Hypothalamus (tissue), 51 donors: ENCODE measurements around the gene OR5K3.
A peak's percentile ranks its signal among the peaks of the same experiment; 100 is the strongest.
"Not testable (repeated sequence)": the region's sequence is repeated elsewhere in the genome, so short reads cannot be mapped to it uniquely, and the experiment has no call there.

Experiments used
- DNase-seq, 51 donors: peaks; one replicate each; lab custom pipeline; 2025; lab: John Stamatoyannopoulos, UW

OR5K3 gene, protein sequence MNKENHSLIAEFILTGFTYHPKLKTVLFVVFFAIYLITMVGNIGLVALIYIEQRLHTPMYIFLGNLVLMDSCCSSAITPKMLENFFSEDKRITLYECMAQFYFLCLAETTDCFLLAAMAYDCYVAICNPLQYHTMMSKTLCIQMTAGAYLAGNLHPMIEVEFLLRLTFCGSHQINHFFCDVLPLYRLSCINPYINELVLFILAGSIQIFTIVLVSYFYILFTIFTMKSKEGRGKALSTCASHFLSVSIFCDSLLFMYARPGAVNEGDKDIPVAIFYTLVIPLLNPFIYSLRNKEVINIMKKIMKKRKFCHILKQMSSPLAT

DNA sequence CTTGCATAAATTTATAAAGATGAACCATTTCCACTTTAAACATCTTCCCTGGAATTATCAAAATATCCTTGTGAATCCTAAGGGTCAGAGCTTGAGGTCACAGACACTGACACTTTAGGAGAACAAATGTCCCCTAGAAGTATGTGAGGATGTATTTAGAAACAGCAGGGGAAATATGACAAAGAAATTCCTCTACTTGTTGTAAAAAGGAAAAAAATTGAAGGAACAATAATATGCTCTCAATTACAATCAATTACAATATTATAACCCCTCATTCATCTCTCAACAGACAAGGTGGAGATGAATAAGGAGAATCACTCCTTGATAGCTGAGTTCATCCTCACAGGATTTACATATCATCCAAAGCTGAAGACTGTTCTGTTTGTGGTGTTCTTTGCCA, at the start of gene OR5K3:
TSS of gene OR5K3 (plus strand) at position 301 of the 400 bp plus-strand sequence. CDS start at position 301, 0 bp downstream.
- no peak for DNase-seq

GRCh38 chr3:98341758-98342157, 48.7 kb upstream of the OR5K3 start:
- DNase-seq = no peak

GRCh38 chr3:98343647-98344507, 46.6 kb upstream of the OR5K3 start:
- DNase-seq = peak in 10 of 51 donors; percentile 1 to 22 (median 4)

- DNase-seq = no peak
These were observed 40.4 kb upstream of the OR5K3 start for GRCh38 chr3:98350082-98350481.

DNA sequence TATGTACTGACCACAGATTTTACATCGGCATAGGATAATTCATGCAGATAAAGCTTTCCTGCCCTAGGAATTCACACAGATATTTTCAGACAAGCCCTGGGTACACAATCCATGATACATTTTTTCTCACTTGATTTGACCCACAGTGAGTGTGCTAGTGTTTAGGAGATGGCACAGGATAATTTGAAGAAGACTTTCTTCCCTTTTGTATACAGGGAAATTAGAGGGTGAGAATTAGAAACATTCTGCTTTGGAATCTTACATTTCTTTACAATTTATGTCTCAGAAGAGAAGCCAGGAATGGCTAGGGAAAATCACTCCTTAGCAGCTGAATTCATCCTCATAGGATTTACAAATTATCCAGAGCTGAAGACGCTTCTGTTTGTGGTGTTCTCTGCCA, 36.9 kb upstream of the OR5K3 start, which contains the start of gene OR5K4:
TSS of gene OR5K4 (plus strand) at position 301 of the 400 bp plus-strand sequence. CDS start at position 301, 0 bp downstream.
- DNase-seq = no peak

DNA sequence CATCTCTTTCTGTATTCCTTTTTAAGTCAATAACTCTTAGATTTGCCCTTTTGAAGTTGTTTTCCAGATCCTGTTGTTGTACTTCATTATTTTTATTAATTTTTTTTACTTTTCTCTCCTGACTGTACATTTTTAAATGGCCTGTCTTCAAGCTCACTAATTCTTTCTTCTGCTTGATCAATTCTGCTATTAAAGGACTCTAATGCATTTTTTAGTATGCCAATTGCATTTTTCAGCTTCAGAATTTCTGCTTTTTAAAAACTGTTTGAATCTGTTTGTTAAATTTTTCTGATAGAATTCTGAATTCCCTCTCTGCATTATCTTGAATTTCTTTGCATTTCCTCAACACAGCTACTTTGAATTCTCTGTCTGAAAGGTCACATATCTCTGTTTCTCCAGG, 31.2 kb upstream of the OR5K3 start:
- no peak for DNase-seq

GRCh38 chr3:98359993-98360675, 30.3 kb upstream of the OR5K3 start:
- no peak for DNase-seq

GRCh38 chr3:98360681-98361080, 29.8 kb upstream of the OR5K3 start:
- DNase-seq = no peak

DNA sequence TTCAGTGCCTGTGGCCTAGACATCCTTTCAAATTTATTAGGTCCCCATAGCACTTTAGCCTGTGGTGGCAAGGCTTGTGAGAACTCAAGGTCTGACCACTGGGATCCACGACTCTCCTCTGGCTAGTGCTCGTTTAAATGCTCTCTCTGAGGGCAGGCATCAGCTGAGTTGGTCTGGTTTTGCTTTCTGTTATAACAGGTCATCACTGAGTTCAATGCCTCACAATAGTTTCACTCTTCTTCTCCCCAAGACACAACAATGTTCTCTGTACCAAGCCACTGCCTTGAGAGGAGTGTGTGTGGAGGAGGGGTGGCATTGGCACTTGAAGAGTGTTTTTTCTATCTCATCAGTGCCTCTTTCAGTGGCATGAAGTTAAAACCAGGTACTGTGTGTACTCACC, 29.2 kb upstream of the OR5K3 start:
- no peak for DNase-seq

DNA sequence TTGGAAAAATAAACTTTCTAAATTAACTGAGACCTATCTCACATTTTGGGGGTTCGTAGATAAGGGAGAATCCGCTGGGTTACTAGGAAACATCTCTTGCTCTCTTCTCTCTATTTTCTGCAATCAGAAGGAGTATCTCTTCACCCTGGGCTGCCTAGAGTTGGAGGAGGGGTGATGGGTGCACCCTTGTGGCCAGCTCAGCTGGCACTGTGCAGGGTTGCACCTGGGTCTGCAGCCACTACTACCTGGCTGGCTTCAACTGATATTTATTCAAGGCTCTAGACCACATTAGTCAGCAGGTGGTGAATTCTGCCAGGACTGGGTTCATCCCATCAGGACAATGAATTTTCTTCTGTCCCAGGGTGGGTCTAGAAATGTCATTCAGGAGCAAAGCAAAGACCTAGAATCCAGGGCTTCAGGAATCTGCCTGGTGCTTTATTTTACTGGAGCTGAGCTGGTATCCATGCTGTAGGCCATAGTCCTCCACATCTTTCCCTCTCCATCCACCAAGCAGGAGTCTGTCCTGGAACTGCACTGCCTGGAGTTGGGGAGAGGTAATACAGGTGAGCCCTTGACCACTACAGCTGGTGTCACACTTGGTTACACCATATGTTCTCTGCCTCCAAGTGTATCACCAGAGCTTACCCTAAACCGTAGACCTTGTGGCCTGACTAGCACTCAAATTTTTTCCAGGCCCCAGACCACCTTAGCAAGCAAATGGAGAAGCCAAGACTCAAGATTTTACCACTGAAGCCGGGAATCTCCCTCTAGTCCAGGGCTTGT, 22.8 kb upstream of the OR5K3 start:
- no peak for DNase-seq

DNA sequence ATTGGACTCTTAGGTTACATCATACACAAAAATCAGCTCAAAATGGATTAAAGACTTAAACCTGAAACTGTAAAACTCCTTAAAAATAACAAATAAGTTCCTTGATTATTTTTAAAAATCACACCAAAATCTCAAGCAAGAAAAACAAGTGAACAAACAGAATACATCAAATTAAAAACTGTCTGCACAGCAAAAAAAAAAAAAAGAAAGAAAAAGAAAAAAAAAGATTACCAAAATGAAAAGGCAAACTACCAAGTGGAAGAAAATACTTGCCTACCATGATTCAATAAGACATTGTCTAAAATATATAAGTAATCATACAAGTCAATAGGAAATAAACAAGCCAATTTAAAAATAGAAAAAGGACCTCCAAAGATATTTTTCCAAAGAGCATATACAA, 19.3 kb upstream of the OR5K3 start:
- DNase-seq = no peak

DNA sequence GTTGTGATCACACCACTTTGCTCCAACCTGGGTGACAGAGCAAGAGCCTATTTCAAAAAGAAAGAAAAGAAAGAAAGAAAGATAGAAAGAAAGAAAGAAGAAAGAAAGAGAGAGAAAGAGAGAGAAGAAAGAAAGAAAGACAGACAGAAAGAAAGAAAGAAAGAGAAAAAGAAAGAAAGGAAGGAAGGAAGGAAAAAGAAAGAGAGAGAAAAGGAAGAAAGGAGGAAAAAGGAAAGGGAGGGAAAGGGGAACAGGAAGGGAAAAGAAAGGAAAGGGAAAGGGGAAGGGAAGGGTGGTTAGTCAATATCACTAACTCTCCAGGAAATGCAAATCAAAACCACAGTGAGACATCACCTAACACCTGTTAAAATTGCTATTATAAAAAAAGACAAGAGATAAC, 18.6 kb upstream of the OR5K3 start:
- no peak for DNase-seq

- DNase-seq = no peak
These were observed 18.0 kb upstream of the OR5K3 start for GRCh38 chr3:98372445-98372844.

- DNase-seq = no peak
These were observed 13.8 kb upstream of the OR5K3 start for GRCh38 chr3:98376631-98377030.

DNA sequence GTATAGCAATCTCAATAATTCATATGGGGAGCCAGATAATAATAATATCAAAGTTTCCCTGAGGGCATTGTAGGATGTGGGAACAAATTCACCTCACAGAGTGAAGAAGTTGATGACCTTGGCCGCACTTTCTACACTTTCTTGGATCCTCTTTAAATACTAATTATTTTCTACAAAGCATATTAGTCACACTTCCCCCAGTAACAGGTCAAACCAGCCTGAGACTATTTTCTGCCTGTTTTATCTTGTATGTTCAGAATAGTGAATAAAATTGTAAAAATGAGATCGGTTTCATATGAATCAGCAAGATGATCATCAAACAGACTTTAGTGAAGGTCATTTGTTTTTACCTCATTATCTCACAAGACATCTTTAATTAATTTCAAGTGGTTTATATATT, 2.3 kb upstream of the OR5K3 start:
- DNase-seq = no peak

DNA sequence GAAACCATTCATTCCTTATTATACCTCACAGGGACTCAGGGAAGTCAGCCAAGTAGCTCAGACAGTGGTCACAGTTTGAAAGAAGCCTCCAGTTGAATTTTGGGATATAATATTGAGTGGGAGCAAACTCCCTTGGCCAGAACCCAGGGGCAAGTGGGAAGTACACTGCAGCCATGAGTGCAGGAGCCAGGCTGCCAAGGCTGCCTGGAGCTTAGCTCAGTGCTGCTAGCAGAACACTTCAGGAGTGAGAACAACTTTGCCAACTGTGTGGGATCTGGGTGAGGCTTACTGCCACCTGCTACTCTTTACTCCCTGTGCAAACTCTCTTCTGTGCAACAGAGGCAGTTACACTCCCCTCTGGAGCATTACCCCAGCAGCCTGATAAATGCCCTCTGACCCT, 4.6 kb downstream of the OR5K3 start:
- no peak for DNase-seq

DNA sequence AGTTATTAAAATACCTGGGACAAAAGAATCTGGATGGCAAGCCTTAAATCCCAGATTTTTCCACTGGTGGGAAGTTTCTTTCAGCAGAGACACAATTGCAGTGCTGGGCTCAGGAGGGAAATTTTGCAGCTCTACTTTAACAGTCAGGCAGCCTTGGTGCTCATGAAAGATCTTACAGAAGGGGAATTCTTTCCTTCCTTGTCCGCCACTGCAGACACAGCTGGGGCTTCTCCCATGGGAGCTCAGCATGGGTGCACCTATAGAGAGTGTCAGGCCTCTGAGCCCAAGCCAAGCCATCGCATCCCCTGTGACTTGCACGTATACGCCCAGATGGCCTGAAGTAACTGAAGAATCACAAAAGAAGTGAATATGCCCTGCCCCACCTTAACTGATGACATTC, 6.0 kb downstream of the OR5K3 start:
- DNase-seq = not testable (repeated sequence)

DNA sequence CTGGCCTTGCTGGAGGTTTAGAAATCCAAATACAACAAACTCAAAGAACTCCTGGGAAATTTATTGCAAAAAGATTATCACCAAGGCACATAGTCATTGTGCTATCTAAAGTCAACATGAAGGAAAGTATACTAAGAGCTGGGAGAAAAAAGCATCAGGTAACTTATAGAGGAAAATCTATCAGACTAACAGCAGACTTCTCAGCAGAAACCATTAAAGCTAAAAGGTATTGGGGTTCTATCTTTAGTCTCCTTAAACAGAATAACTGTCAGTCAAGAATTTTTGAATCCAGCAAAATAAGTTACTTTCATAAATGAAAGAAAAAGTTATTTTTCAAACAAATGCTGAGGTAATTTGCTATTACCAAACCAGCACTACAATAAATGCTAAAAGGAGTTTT, 8.0 kb downstream of the OR5K3 start:
- DNase-seq = no peak

DNA sequence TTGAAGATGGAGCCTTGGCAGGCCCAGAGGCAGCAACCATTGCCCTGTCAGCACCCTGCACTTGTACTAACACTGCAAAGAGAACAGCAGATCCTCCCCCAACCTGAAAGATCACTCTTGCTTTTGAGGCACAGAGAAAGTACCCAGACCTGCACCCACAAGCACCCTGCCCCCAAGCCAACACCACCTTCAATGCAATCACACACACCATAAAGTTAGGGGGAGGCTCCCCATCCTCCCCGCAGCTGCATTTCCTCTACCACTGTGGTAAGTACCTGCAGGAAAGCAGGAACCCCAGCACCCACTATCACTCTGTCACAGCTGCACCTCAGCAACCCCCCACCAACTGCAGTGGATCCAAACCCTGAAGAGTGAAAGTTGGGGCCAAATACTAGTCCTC, 12.0 kb downstream of the OR5K3 start:
- DNase-seq = no peak

- no peak for DNase-seq
These were observed 13.5 kb downstream of the OR5K3 start for GRCh38 chr3:98404010-98404409.

DNA sequence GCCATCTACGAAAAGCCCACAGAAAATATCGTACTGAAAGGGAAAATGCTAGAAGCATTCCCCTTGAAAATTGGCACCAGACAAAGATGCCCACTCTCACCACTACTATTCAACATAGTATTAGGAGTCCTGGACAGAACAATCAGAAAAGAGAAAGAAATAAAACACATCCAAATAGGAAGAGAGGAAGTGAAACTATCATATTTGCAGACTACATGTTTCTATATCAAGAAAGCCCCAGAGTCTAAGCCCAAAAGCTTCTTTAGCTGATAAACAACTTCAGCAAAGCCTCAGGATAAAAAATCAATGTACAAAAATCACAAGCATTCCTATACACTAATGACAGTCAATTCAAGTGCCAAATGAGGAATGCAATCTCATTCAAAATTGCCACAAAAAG, 15.6 kb downstream of the OR5K3 start:
- no peak for DNase-seq
